ES-I3 (cell line): ENCODE data around the gene ELP6.
"Not testable (repeated sequence)": the region's sequence is repeated elsewhere in the genome, so short reads cannot be mapped to it uniquely, and the experiment has no call there.

ENCODE experiments used
- H3K36me3 ChIP-seq: 2 replicates; pipeline ENCODE4 v1.6.1; 2013; ENCODE audit warnings: mild to moderate bottlenecking, low read length, control low read depth, moderate library complexity; ENCODE audit not compliant: insufficient read depth
- H3K4me1 ChIP-seq: 2 replicates; pipeline ENCODE4 v1.6.1; 2013; ENCODE audit warnings: mild to moderate bottlenecking, control low read depth, low read length; ENCODE audit not compliant: insufficient read depth
- H3K9ac ChIP-seq: 2 replicates; pipeline ENCODE4 v1.6.1; 2013; ENCODE audit warnings: low read depth, mild to moderate bottlenecking, low read length, moderate library complexity
- H3K9me3 ChIP-seq: 2 replicates; pipeline ENCODE4 v1.6.1; 2013; ENCODE audit warnings: mild to moderate bottlenecking, low read length, moderate library complexity; ENCODE audit not compliant: control insufficient read depth, insufficient read depth

The ELP6 gene

GRCh38 chr3:47464588-47464987 lies 48.9 kb downstream of the ELP6 start:
- Histone ChIP-seq H3K9me3 (no peaks in the 10 kb centered on the region; the same call in 1 of the 2 replicates), H3K9ac (no peak overlapping the region), H3K36me3 (no peaks in the 10 kb centered on the region), H3K4me1 (peaks cover 5% of the 10 kb centered on the region; the same call in 1 of the 2 replicates)

- H3K36me3 ChIP-seq, H3K9me3 ChIP-seq, H3K9ac ChIP-seq, H3K4me1 ChIP-seq: not testable (repeated sequence)
Observed at GRCh38 chr3:47459534-47460085, 53.9 kb downstream of the ELP6 start.

- Histone ChIP-seq H3K4me1 (no peaks in the 10 kb centered on the region), H3K9me3 (no peaks in the 10 kb centered on the region; the same call in none of the 2 replicates), H3K36me3 (no peaks in the 10 kb centered on the region), H3K9ac (no peak overlapping the region)
Observed at GRCh38 chr3:47456984-47457383, 56.5 kb downstream of the ELP6 start.

GRCh38 chr3:47455806-47456452 lies 57.6 kb downstream of the ELP6 start:
- Histone ChIP-seq H3K36me3 (no peaks in the 10 kb centered on the region), H3K4me1 (no peaks in the 10 kb centered on the region)

GRCh38 chr3:47452453-47453215 lies 60.9 kb downstream of the ELP6 start:
- no peak overlapping the region for H3K9ac ChIP-seq
- H3K36me3 ChIP-seq, result no peaks in the 10 kb centered on the region
- H3K9me3 ChIP-seq, result peaks cover 4% of the 10 kb centered on the region
- no peaks in the 10 kb centered on the region for H3K4me1 ChIP-seq

More at GRCh38 chr3:47455806-47456452, 57.6 kb downstream of the ELP6 start:
- H3K9ac ChIP-seq, result no peak overlapping the region
- H3K9me3 ChIP-seq, result no peaks in the 10 kb centered on the region; the same call in none of the 2 replicates
